ENCODE data around the gene GNAZ.

GNAZ gene

DNA sequence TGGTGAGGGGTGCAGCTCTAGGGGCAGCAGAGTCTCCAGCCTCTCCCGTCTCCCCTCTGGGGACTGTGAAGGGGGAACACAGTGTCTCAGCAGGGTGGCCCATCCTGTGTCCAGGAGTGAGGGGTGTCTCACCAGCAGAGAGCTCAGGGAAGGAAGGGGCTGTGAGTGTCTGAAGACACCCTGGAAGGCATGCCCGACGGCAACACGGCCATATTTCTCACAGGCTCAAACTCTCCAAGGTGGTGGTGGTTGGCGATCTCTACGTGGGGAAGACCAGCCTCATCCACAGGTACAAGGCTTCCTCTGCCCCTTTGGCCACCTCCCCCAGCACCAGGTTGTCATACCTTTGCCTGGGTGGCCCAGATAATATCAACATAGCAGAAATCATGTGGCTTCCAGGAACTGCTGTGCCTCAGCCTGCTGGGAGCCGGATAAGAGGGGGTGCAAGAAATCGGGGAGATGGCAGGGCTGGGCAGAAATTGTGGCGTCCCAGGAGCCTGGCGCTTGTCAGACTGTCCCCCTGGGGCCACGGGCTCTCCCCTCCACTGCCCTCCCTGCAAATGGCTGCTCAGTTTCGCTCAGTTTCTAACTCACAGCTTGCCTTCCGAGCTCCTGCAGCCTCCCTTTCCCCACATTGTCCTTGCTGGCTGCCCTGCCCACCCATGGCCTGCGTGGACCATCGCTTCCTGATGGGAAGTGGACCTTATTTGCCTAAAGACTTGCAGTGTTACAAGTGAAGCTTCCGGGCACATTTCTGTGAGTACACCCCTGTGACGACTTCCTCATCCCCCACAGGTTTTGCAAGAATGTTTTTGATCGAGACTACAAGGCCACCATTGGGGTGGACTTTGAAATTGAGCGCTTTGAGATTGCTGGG lies 82.2 kb downstream of the GNAZ start:
- no peak for DNase-seq (ENCODE audit: low read depth in 1 of 2, low spot score in 1 of 2)

DNA sequence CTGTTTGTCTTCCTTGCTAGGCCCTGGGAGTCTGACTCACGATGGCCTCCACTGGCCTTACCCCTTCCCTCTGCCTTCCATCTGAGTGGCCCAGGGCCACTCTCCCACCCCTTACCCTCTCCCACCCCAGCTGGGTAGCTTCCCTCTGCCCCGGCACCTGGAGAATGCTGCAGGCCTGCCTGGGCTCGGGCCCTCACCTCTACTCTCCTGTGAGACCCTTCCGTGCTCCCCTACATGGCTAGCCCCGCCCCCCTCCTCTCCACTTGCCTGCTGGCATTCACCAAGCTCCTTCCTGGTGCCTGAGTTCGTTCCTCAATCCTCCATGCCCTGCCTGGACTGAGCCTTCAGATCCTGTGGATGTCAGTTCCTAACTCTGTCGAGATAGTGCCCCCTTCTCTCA lies 83.7 kb downstream of the GNAZ start:
- no peak for DNase-seq (ENCODE audit: low read depth in 1 of 2, low spot score in 1 of 2)

DNA sequence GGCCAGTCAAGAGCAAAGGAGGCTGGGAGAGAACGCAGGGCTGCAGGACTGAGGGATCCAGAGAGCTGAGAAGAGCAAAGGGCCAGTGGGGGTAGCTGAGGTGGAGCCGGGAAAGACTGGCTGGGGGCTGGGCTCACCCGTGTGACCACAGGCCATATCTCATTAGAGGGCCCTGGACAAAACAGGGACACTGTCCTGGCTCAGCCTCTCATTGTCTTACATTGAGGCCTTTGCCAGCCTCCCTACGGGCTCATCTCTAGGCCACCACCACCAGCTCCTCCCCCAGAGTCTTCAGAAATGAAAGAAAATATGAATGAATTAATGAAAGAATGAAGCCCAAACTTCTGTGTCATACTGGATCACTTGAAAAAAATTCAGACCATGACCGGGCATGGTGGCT lies 84.1 kb downstream of the GNAZ start:
- no peak for DNase-seq (ENCODE audit: low read depth in 1 of 2, low spot score in 1 of 2)

DNA sequence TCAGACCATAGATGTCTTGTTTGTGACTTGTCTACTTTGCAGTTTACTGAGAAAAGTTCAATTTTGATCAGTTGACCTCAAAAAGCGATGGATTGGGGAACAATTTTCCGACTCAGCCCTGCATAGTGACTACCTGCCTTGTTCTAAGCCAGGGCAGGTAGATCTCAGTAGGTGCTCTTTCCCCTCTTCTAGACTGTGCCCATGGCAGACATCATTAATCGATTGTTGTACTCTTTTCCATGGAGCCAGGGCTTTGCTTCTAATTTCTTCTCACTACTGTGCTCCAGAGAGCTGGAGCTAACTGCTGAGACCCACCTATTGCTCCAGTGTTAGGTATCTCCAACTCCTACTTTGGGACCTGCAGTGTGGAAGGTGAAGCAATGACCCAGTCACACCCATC lies 84.8 kb downstream of the GNAZ start:
- DNase-seq (ENCODE audit: low read depth in 1 of 2, low spot score in 1 of 2): no peak

DNA sequence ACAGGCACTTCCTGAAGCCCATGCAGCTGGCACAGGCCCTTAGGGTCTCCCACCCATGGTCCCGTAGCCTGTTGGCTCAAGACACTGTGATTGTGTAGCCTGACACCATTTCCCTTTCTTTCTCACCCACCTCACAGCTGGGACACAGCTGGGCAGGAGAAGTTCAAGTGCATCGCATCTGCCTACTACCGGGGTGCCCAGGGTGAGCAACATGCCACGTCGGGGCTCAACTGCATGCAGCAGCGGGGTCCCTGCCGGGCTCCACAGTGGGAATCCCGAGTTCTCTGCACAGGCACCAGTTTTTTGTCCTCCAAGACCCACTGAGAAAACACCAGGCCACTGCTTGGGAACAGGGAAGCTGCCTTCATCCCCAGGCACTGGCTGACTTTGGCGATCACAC lies 85.5 kb downstream of the GNAZ start:
- no peak for DNase-seq (ENCODE audit: low read depth in 1 of 2, low spot score in 1 of 2)

DNA sequence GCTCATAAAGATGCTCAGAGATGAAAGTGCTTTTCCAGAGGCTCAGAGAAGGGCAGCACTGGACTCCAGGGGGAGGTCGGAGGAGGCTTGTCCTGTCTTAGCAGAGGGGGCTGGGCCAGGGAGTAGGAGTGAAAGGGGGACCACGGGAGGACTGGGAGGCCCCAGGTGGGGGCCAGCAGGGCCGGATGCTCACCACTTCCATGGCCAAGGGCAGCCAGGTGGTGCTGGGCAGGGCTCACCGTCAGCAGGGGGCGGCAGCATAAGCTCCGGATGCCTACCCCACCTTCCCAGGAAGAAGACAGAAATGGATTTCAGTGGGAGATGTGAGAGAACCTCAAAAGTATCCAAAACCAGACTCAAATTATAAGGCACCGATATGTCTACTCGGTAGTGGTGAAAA lies 86.0 kb downstream of the GNAZ start:
- DNase-seq (ENCODE audit: low read depth in 1 of 2, low spot score in 1 of 2): no peak

DNA sequence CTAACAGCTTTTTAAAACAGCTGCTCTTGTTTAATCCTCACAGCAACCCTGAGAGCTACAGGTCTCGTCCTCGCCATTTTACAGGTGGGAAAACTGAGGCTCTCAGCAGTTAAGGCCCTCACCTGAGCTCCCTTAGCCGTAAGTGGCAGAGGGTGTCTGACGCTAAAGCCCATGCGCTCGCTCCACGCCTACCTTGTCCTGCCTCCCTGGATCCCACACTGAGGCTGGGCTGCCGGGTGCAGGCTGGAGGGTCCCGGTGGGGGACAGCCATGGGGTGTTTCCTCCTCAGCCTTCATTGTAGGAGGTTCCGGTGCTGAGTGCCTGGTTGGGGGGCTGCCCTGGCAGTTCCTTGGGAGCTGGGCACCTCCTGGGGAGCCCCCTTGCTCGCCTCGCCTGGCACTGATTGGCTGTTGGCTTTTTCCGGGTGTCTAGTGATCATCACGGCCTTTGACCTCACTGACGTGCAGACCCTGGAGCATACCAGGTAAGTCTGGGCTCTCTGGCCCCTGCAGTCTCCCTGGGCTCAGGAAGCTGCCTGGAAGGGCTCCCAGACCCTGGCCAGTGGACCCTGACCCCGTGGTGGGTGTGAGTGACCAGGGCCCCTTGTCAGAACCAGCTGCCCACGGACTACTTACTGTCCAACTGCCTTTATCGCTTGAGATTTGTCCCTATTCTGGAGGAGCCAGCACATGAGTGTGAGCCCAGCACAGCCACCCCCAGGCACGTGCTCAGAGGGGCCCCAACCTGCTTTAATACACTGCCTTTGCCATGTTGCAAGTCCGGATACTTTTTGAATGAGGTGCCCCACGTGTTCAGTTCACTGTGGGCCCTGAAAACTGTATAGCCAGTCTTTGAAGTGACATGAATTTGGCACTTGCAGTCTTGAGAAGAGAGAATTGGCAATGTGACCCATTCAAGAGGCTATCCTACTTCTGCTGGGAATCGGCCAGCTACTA lies 87.5 kb downstream of the GNAZ start:
- no peak for DNase-seq (ENCODE audit: low read depth in 1 of 2, low spot score in 1 of 2)

DNA sequence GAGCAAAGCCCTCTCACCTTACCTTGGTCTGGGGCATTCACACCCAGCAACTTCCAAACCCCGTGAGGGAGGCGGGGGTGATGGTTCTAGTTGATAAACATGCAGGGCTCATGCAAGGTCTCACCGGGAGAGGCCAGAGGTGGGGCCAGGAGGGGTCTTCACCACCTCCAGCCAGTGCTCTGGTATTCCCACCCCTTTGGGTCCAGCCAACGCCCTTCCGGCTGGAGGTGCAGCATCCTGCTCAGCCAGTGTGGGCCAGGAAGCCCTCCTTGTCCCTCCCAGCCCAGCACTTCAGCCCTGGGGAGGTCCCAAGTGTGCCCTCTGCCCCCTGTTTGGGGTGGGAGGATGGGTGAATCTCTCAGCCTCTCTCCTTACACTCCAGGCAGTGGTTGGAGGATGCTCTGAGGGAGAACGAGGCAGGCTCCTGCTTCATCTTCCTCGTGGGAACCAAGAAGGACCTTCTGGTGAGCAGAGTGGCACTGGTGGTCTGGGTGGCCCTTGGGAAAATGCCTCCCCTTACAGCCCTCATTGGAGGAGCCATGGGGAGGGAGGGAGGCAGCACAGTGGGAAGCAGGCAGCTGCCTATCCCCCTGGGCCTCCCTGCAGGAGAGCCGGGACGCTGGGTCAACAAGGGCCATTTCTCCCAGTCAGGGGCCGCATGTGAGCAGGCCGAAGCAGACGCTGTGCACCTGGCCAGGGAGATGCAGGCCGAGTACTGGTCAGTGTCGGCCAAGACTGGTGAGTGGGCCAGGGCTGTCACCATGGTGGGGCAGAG lies 88.4 kb downstream of the GNAZ start:
- DNase-seq (ENCODE audit: low read depth in 1 of 2, low spot score in 1 of 2): no peak

DNA sequence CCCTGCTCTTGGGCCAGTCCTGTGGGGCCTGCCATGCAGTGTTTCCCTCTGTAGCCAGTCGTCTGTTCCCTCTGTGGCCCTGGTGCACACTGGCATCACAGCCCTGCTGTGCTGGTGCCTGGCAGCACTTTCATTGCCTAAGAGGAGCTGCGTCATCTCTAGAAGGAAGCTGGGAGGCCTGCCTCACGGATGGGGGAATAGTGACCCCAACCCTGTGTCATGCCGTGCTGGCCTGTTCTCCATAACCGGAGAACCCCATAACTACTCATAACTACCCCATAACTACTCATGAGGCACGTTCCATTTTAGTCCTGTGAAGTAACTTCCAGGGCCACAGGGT lies 88.9 kb downstream of the GNAZ start:
- DNase-seq (ENCODE audit: low read depth in 1 of 2, low spot score in 1 of 2): no peak

DNA sequence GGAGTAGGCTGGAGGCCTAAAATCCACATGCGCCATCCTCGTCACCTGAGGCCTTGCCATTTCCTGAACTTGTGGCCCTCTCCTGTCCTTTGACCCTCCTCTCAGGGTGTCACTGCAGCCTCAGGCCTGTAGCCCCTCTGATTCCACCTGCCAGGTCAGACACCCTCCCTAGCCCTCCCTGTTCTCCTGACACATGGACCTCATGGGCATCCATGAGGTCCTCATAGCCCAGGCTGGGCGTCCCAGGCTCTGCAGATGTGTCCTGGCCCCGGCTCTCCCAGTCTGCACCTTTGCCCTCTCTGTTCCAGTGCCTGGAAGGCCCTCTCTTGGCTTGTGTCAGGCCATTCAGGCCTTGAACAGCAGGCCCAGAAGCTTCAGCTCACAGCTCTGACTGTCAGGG lies 90.7 kb downstream of the GNAZ start:
- DNase-seq (ENCODE audit: low read depth in 1 of 2, low spot score in 1 of 2): no peak

DNA sequence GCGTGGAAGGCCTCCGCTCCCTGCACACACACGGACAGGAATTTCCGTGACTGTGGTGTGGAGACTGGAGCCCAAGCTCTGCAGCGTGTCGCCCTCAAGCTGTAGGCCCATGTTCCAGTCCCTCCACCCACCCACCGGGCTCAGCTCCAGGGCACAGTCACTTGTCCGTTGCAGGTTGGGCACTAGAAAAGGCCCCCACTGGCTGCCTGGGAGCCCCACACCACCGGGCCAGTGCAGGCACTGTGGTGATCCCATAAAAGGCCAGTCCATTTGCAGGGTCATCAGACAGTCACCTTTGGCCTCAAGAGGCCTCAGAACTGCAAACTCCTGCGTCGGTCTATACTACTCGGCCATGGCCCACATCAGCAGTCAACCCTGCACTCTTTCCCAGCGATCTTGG lies 91.3 kb downstream of the GNAZ start:
- no peak for DNase-seq (ENCODE audit: low read depth in 1 of 2, low spot score in 1 of 2)

DNA sequence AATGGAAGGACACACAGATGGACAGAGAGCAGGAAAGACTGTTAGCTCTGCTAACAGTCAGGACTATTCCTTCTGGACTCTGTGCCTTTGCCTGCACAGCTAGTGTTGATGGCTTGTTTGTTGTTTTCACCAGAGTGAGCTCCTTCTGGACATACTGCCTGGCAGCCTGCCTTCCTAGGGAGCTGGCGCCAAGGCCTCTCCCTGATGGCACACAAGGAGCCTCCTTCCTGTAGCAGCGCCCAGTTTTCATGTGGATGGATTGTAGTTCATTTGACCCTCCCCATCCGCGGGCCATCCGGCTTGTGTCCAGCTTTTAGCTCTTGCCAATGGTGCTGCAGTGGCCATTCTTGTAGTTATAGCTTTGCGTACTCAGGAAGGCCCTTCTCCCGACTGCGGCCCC lies 93.3 kb downstream of the GNAZ start:
- DNase-seq (ENCODE audit: low read depth in 1 of 2, low spot score in 1 of 2): no peak

DNA sequence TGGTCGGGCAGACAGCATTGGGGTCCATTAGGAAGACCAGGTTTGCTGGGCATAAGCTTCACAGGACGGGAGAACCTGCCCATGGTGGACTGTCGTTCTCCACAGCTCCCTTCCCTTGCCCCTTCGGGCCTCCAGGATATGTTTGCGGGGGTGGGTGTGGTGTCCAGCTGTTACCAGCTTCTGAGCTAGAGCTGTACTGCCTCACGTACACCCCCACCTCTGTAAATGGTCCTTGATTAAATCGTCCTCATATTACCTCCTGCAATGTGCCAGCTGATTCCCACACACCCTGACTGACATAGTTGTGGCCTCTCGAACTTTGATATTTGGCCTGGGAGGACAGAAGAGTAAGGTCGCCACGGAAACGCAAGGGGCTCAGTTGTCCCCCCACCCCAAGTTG lies 93.8 kb downstream of the GNAZ start:
- DNase-seq (ENCODE audit: low read depth in 1 of 2, low spot score in 1 of 2): no peak

DNA sequence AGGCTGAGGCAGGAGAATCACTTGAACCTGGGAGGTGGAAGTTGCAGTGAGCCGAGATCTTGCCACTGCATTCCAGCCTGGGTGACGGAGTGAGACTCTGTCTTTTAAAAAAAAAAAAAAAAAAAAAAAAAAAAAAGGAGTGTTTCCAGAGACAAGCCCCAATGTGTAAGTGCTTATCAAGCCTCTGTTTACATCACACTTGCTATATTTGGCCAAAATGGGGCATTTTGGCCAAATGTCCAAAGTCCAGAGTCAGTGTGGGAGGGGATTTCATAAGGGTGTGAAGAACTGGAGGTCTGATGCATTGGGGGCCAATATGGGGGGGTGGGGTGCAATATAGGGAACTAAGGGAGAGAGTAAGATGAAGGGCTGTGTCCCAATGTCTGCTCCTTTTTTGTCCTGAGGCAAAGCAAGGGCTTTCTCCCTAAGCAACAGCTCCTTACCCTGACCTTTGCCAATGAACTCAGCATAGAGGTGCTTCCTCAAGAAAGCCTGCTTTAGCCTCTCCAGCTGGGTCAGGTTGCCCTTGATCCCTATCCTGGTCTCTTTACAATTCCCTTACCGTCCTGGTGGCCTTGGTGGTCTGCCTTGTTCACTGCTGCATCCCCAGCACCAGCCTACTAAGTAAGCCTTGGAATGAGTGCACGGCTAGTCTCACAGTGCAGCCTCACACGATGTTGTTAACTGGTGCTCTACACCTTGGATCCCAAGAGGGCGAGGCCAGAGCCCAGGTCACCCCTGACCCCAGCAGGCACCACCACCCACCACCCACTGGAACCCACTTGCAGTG lies 95.9 kb downstream of the GNAZ start:
- DNase-seq (ENCODE audit: low read depth in 1 of 2, low spot score in 1 of 2): no peak

DNA sequence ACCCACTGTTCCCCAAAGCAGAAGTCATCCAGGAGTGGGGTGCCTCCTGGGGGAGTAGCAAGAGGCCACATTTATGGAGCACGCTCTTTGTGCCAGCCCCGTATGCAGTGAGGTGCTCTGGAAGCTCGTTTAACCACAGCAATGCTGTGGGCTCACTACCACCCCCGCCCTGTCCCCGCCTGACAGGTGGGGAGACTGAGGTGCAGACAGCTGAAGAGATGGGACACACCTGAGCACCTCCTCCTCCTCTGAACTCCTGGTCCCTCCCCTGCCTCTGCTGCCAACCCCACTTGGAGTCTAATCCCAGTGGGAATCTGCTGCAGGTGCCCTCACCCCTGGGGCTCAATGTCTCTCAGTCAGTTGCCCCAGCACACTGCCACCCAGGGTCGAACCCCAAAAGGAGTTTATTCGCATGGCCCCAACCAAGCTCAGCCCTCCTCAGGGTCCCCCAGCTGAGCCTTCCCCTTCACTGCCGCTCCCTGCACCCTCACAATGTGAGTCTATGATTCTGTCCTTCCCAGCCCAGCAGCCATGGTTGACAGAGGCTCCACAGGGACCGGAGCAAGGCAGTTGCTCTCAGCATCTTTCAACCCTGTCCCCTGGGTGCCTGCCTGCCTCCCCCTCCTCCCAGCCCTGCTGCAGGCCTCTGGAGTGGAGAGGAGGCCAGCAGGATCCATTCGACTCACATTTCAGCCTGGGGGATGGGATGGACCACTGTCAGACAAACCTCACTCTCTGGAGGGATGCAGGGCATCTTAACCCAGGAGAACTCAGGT lies 96.7 kb downstream of the GNAZ start:
- DNase-seq (ENCODE audit: low read depth in 1 of 2, low spot score in 1 of 2): no peak

DNA sequence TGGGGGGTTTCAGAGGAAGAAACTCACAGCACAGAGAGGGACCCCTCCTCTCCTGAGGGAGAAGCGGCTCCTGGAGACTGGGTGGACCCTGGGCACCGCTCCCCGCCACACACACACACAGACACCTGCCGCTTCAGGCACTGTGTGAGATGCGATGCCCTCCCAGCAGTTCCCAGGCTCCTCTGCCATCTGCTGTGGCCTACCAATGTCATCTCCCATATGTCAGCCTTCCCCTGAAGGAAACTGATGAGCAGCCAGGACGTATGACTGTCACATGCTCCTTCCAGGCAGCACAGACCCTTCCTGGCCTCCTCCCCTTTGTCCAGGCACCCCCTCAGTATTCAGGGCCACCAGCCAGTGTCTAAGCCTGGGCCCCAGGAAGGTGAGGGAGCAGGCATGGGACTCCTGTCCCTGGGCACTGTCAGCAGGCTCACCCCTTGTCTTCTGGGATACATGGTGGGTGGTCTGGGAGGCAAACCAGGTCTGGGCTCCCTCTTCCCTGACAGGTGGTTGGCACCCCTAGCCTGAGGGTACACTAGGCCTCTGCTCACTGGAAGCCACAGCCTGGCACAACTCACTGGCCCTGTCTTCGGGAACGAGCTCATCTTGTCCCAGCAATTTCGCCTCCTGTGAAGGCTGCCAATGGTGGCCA lies 98.2 kb downstream of the GNAZ start:
- DNase-seq (ENCODE audit: low read depth in 1 of 2, low spot score in 1 of 2): no peak

DNA sequence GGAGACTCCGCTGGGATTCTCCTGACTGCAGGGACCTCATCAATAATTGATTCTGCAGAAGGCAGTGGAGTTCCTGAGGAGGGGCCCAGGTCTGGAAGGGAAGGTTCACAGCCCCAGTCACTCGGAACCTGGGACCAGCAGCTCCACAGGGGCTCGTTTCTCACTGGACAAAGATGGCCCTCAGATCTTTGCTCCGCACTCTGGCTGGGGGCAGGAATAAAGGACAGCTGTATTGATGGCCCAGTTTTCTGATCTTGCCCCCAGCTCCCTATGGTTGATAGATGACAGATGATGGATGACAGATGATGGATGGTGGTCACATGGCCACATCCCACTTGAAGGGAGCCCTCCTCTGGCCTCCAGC lies 98.7 kb downstream of the GNAZ start:
- no peak for DNase-seq (ENCODE audit: low read depth in 1 of 2, low spot score in 1 of 2)
